KMS-11 (cell line): ENCODE data around the gene MGST2.

Source experiments
- H2AFZ ChIP-seq: fragments of 200-600 bp; sonication (generic); 2 replicates; pipeline ENCODE4 v1.6.1; 2016; ENCODE audit warnings: antibody characterized with exemption, mixed run types, low read depth
- H3K27ac ChIP-seq: fragments of 200-600 bp; sonication (generic); 2 replicates; pipeline ENCODE4 v1.6.1; 2016; ENCODE audit warnings: mild to moderate bottlenecking, mixed run types
- H3K27me3 ChIP-seq: fragments of 200-600 bp; sonication (generic); 2 replicates; pipeline ENCODE4 v1.6.1; 2017; ENCODE audit warnings: mild to moderate bottlenecking, low read depth, mixed run types, moderate library complexity; ENCODE audit not compliant: insufficient read depth
- H3K36me3 ChIP-seq: fragments of 200-600 bp; sonication (generic); 2 replicates; pipeline ENCODE4 v1.6.1; 2017; ENCODE audit warnings: mild to moderate bottlenecking, mixed run types; ENCODE audit not compliant: insufficient read depth
- H3K4me1 ChIP-seq: fragments of 200-600 bp; sonication (generic); 2 replicates; pipeline ENCODE4 v1.6.1; 2016; ENCODE audit warnings: mild to moderate bottlenecking, low read depth, mixed run types; ENCODE audit not compliant: poor library complexity, severe bottlenecking
- H3K4me2 ChIP-seq: fragments of 200-600 bp; sonication (generic); 2 replicates; pipeline ENCODE4 v1.7.0; 2016; ENCODE audit warnings: mild to moderate bottlenecking, mixed run types
- H3K4me3 ChIP-seq: fragments of 200-600 bp; sonication (generic); IDR thresholded peaks from 2 replicates; pipeline ENCODE4 v1.6.1; 2017; ENCODE audit warnings: low read depth, low read length, mixed read lengths; ENCODE audit not compliant: insufficient read depth
- H3K79me2 ChIP-seq: fragments of 200-600 bp; sonication (generic); 2 replicates; pipeline ENCODE4 v1.6.1; 2016; ENCODE audit warnings: low read depth, mixed run types; ENCODE audit not compliant: insufficient read depth
- H3K9ac ChIP-seq: fragments of 200-600 bp; sonication (generic); 2 replicates; pipeline ENCODE4 v1.6.1; 2016; ENCODE audit warnings: mild to moderate bottlenecking, mixed run types
- H4K20me1 ChIP-seq: fragments of 200-600 bp; sonication (generic); 2 replicates; pipeline ENCODE4 v1.6.1; 2016; ENCODE audit warnings: mild to moderate bottlenecking, mixed run types; ENCODE audit not compliant: insufficient read depth
- TF ChIP-seq, protein P1 (sequence below): fragments of 200-600 bp; sonication (generic); conservative IDR thresholded peaks from 2 replicates; pipeline ENCODE4 v1.6.1; 2017; ENCODE audit warnings: low read depth, mild to moderate bottlenecking, antibody characterized with exemption, low read length, moderate library complexity, mixed read lengths

The MGST2 gene

DNA sequence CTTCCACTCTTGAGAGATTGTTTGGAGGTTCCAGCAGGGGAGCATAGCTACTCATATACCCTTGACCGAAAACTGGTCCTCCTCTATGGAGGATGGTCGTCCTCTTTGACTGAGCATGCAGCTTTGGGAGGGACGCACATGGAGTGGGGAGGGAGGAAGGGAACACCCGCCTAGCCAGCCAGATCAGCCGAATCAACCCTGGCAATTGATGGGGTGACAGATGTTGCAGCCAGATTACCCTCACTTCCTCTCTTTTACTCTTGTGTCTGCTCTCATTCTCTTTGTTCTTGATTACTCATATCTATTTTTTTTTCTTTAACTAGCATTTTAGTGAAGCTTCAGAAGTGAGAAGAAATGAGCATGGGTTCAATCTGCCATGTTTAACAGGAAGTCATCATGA lies 19.6 kb downstream of the MGST2 start:
- Histone ChIP-seq H3K36me3 (no peaks in the 10 kb centered on the region), H3K9ac (no peak overlapping the region), H3K4me2 (no peak overlapping the region), H3K79me2 (no peaks in the 10 kb centered on the region), H3K4me3 (no peak overlapping the region), H3K27me3 (no peaks in the 10 kb centered on the region), H4K20me1 (no peaks in the 10 kb centered on the region), H3K27ac (no peak overlapping the region), H2AFZ (no peak overlapping the region), H3K4me1 (no peaks in the 10 kb centered on the region)
- TF ChIP-seq, protein P1, sequence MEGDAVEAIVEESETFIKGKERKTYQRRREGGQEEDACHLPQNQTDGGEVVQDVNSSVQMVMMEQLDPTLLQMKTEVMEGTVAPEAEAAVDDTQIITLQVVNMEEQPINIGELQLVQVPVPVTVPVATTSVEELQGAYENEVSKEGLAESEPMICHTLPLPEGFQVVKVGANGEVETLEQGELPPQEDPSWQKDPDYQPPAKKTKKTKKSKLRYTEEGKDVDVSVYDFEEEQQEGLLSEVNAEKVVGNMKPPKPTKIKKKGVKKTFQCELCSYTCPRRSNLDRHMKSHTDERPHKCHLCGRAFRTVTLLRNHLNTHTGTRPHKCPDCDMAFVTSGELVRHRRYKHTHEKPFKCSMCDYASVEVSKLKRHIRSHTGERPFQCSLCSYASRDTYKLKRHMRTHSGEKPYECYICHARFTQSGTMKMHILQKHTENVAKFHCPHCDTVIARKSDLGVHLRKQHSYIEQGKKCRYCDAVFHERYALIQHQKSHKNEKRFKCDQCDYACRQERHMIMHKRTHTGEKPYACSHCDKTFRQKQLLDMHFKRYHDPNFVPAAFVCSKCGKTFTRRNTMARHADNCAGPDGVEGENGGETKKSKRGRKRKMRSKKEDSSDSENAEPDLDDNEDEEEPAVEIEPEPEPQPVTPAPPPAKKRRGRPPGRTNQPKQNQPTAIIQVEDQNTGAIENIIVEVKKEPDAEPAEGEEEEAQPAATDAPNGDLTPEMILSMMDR, result no peak

DNA sequence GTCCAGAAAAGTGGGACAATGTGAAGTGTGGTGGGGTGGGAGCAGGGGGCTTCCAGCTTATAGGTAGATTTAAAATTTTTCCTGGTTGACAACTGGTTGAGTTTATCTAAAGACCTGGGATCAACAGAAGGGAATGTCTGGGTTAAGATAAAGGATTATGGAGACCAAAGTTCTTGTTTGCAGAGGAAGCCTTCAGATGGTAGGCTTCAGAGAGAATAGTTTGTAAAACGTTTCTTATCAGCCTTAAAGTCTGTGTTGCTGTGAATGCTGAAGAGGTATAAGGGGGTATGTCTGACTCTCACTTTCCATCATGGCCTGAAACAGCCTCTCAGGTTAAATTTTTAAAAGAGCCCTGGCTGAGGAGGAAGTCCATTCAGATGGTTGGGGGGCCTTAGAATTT lies 20.5 kb downstream of the MGST2 start:
- TF ChIP-seq, protein P1, result no peak
- Histone ChIP-seq H3K27me3 (no peaks in the 10 kb centered on the region), H3K79me2 (no peaks in the 10 kb centered on the region)

DNA sequence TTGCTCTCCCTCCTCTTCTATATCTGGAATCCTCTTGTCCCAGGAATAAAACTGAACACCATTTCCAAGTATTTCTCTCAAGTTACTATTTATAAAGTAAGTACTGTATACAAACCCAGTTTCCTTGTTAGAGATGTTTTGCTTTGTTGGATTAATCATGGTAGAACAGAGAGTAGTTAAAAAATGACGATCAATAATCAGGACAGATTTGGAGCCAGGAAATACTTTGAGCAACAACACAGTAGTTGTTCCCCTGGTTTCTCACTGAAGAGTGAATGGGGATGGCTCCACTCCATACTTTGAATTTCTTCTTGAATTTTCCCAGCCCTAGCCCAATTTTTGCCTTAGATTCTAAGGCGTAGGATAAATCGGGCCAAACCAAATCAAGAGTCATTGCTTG lies 21.4 kb downstream of the MGST2 start:
- no peak overlapping the region for H3K4me2 ChIP-seq
- no peak overlapping the region for H2AFZ ChIP-seq
- H3K79me2 ChIP-seq, result no peaks in the 10 kb centered on the region
- H3K4me1 ChIP-seq, result no peaks in the 10 kb centered on the region
- H3K27me3 ChIP-seq, result no peaks in the 10 kb centered on the region
- no peak overlapping the region for H3K9ac ChIP-seq
- no peaks in the 10 kb centered on the region for H3K36me3 ChIP-seq
- H3K4me3 ChIP-seq, result no peak overlapping the region
- TF ChIP-seq, protein P1, result no peak
- H4K20me1 ChIP-seq, result no peaks in the 10 kb centered on the region
- H3K27ac ChIP-seq, result no peak overlapping the region

More for the DNA sequence above, 20.5 kb downstream of the MGST2 start:
- Histone ChIP-seq H3K4me2 (no peak overlapping the region), H3K4me3 (no peak overlapping the region), H2AFZ (no peak overlapping the region), H3K27ac (no peak overlapping the region), H3K4me1 (no peaks in the 10 kb centered on the region), H3K36me3 (no peaks in the 10 kb centered on the region), H3K9ac (no peak overlapping the region), H4K20me1 (no peaks in the 10 kb centered on the region)

DNA sequence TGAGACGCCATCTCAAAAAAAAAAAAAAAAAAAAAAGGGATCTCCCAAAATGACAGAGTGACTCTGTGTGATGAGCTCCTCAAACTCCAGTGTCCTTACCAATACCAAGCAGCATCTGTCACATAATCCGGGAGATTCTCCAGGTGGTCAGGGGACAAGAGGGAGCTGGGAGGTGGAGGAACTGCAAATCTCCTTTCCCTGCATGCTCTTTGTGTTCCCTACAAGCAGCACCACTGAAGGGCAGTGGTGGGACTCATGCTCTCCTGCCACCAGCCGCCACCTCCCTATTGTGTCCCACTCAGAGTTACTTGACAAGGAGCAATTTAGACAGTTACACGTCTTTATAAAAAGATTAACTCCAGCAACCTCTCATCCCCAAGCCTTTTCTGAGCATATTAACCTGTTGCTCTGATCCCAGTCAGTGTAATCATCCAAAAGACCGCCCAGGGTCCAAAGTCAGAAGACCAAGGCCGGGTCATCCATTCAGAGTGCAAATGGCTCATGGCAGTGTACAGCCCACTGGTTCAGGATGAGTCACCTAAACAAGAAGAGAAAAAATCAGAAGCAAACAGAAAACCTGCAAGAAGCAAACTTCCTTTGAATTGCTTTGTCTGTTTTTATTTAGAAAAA lies 23.6 kb downstream of the MGST2 start:
- Histone ChIP-seq H3K27me3 (no peaks in the 10 kb centered on the region), H3K4me1 (no peaks in the 10 kb centered on the region), H3K4me2 (no peak overlapping the region), H3K36me3 (no peaks in the 10 kb centered on the region), H3K4me3 (no peak overlapping the region), H3K9ac (no peak overlapping the region), H2AFZ (no peak overlapping the region), H4K20me1 (no peaks in the 10 kb centered on the region), H3K27ac (no peak overlapping the region), H3K79me2 (no peaks in the 10 kb centered on the region)
- TF ChIP-seq, protein P1, result no peak
